ENCODE results near the gene RASD2. TPM values are rescaled to one million over a fixed set of nuclear protein-coding genes. Genes with fewer than 3 reads are reported as not detected.

RASD2 gene
- total RNA-seq, 3 donors from 2014 or later: 0.08 to 0.14 (median 0.13) TPM

- DNase-seq: no peak
- peaks cover 18% of the 10 kb centered on the region for H3K4me1 Mint-ChIP-seq (ENCODE audit: low read depth)
- no peaks in the 10 kb centered on the region for H3K9me3 Mint-ChIP-seq
- no peak for ATAC-seq
- peaks cover 6% of the 10 kb centered on the region for H3K27me3 Mint-ChIP-seq (ENCODE audit: low read depth)
- H3K4me3 Mint-ChIP-seq: no peak overlapping the region
- H3K36me3 Mint-ChIP-seq (ENCODE audit: insufficient read depth): no peaks in the 10 kb centered on the region
Observed at GRCh38 chr22:35555483-35555890, 14.9 kb downstream of the RASD2 start.

- Mint-ChIP-seq H3K4me1 (ENCODE audit: low read depth) (peaks cover 18% of the 10 kb centered on the region), H3K4me3 (no peak overlapping the region)
- no peak for ATAC-seq
Observed at GRCh38 chr22:35555946-35556547, 15.4 kb downstream of the RASD2 start.

GRCh38 chr22:35556666-35557065 is 16.0 kb downstream of the RASD2 start:
- Mint-ChIP-seq H3K36me3 (ENCODE audit: insufficient read depth) (no peaks in the 10 kb centered on the region), H3K4me3 (no peak overlapping the region), H3K27me3 (ENCODE audit: low read depth) (peaks cover 14% of the 10 kb centered on the region), H3K4me1 (ENCODE audit: low read depth) (peaks cover 18% of the 10 kb centered on the region), H3K9me3 (no peaks in the 10 kb centered on the region)
- no peak for ATAC-seq
- DNase-seq: no peak

More at GRCh38 chr22:35555946-35556547, 15.4 kb downstream of the RASD2 start:
- Mint-ChIP-seq H3K27me3 (ENCODE audit: low read depth) (peaks cover 8% of the 10 kb centered on the region), H3K9me3 (no peaks in the 10 kb centered on the region), H3K36me3 (ENCODE audit: insufficient read depth) (no peaks in the 10 kb centered on the region)
- DNase-seq: no peak

DNA sequence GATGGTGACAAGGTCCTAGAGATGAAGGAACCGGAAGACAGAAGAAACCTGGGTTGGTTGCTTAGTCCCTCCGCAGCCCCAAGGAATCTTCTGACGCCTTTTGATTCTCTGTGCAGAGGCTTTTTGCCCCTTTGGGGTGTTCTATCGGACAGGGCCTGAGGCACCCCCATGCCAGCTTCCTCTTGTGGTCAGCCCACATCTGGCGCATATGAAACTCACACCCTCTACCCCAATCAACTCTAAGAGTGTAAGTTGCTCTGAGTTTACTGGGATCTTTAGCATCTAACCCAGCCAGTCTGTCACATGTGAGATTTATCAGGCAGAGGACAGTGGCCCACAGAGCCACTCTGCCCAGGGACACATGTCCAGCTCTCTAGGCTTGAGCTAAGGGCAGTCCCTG is 17.4 kb downstream of the RASD2 start:
- DNase-seq: no peak
- H3K9me3 Mint-ChIP-seq: no peaks in the 10 kb centered on the region
- peaks cover 21% of the 10 kb centered on the region for H3K27me3 Mint-ChIP-seq (ENCODE audit: low read depth)
- no peak overlapping the region for H3K4me3 Mint-ChIP-seq
- peaks cover 9% of the 10 kb centered on the region for H3K4me1 Mint-ChIP-seq (ENCODE audit: low read depth)
- no peaks in the 10 kb centered on the region for H3K36me3 Mint-ChIP-seq (ENCODE audit: insufficient read depth)
- no peak for ATAC-seq

GRCh38 chr22:35558719-35559118 is 18.1 kb downstream of the RASD2 start:
- Mint-ChIP-seq H3K4me1 (ENCODE audit: low read depth) (peaks cover 3% of the 10 kb centered on the region), H3K9me3 (no peaks in the 10 kb centered on the region), H3K36me3 (ENCODE audit: insufficient read depth) (no peaks in the 10 kb centered on the region), H3K4me3 (no peak overlapping the region), H3K27me3 (ENCODE audit: low read depth) (peaks cover 26% of the 10 kb centered on the region)
- DNase-seq (no peak), ATAC-seq (no peak)

GRCh38 chr22:35559354-35560005 is 18.8 kb downstream of the RASD2 start:
- ATAC-seq: no peak
- Mint-ChIP-seq H3K4me3 (no peak overlapping the region), H3K9me3 (no peaks in the 10 kb centered on the region), H3K36me3 (ENCODE audit: insufficient read depth) (no peaks in the 10 kb centered on the region), H3K4me1 (ENCODE audit: low read depth) (no peaks in the 10 kb centered on the region), H3K27me3 (ENCODE audit: low read depth) (peaks cover 26% of the 10 kb centered on the region)
- no peak for DNase-seq

DNA sequence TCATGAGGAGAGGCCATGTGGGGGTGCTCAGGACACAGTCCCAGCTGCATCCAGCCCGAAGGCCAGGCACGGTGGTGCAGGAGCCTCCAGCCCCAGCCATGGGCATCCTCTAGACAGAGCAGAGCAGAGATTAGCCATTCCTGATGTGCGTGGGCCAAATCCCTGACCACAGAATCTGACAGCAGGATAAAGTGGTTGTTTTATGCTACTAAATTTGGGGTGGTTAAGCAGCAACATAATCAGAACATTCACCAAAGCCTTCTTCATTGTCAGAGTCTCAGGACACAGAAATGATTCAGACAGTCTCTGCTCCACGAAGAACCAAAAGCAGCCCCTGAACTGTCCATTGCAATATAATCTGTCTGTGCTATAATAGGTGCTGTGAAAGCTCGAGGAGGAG is 19.7 kb downstream of the RASD2 start:
- Mint-ChIP-seq H3K4me3 (no peak overlapping the region), H3K36me3 (ENCODE audit: insufficient read depth) (no peaks in the 10 kb centered on the region), H3K4me1 (ENCODE audit: low read depth) (no peaks in the 10 kb centered on the region), H3K9me3 (no peaks in the 10 kb centered on the region), H3K27me3 (ENCODE audit: low read depth) (peaks cover 30% of the 10 kb centered on the region)
- no peak for ATAC-seq
- no peak for DNase-seq

DNA sequence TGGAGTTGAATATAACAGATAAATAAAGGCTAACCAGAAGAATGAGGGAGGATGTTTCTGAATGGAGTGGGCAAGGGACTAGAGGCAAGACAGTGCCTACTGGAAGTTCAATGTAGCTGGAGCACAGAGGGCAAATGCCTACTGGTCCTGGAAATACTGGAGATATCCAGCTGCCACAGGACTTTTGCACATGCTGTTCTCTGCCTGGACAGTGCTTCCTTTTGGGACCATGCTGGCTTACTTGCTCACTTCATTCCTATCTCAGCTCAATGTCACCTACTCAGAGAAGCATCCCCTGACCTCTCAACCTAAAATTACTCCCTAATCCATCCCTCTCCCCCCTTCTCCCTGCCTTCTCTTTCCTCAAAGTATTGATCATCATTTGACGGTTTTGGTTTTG is 20.2 kb downstream of the RASD2 start:
- Mint-ChIP-seq H3K9me3 (no peaks in the 10 kb centered on the region), H3K36me3 (ENCODE audit: insufficient read depth) (no peaks in the 10 kb centered on the region), H3K4me1 (ENCODE audit: low read depth) (no peaks in the 10 kb centered on the region), H3K4me3 (no peak overlapping the region), H3K27me3 (ENCODE audit: low read depth) (peaks cover 30% of the 10 kb centered on the region)
- DNase-seq (no peak), ATAC-seq (no peak)

DNA sequence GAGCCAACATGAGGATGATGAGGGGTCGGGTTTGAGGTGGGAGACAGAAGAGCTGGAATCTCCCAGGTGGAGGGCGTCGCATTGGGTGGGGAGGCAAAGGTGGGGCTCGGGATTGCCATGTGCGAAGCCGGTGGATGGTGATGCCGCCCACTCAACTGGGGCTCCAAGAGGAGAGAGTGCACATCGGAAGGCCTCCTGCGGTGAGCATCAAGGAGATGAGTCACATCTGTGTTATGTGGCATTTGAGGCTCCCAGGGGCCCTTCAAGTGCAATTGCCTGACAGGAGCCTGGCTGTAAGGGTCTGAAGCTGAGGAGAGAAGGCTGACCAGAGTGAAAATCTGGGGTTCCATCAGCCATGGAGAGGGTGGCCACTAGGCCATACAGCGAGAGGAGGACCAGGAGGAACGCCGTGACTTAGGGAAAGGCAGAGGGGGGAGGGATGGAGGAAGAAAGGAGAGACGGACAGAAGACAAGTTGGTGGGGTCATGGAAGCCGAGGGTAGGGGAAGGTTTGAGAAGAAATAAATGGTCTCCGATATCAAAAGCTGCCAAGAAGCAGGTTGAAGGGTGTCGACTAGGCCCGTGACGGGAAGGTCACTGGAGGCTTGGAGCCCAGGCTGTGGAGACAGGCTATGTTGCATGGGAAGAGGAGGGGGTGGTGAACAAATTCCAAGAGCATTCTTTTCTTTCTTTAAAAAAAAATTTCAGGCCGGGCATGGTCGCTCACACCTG is 21.3 kb downstream of the RASD2 start:
- Mint-ChIP-seq H3K36me3 (ENCODE audit: insufficient read depth) (no peaks in the 10 kb centered on the region), H3K4me1 (ENCODE audit: low read depth) (no peaks in the 10 kb centered on the region), H3K9me3 (no peaks in the 10 kb centered on the region), H3K4me3 (no peak overlapping the region), H3K27me3 (ENCODE audit: low read depth) (peaks cover 32% of the 10 kb centered on the region)
- no peak for DNase-seq
- no peak for ATAC-seq

- Mint-ChIP-seq H3K9me3 (no peaks in the 10 kb centered on the region), H3K4me3 (no peak overlapping the region), H3K27me3 (ENCODE audit: low read depth) (peaks cover 30% of the 10 kb centered on the region), H3K4me1 (ENCODE audit: low read depth) (no peaks in the 10 kb centered on the region), H3K36me3 (ENCODE audit: insufficient read depth) (no peaks in the 10 kb centered on the region)
- DNase-seq: no peak
- no peak for ATAC-seq
Observed at GRCh38 chr22:35563211-35563610, 22.6 kb downstream of the RASD2 start.

- Mint-ChIP-seq H3K4me1 (ENCODE audit: low read depth) (no peaks in the 10 kb centered on the region), H3K4me3 (no peak overlapping the region), H3K27me3 (ENCODE audit: low read depth) (peaks cover 29% of the 10 kb centered on the region), H3K36me3 (ENCODE audit: insufficient read depth) (no peaks in the 10 kb centered on the region), H3K9me3 (no peaks in the 10 kb centered on the region)
- DNase-seq (no peak), ATAC-seq (no peak)
Observed at GRCh38 chr22:35564975-35565867, 24.6 kb downstream of the RASD2 start.

DNA sequence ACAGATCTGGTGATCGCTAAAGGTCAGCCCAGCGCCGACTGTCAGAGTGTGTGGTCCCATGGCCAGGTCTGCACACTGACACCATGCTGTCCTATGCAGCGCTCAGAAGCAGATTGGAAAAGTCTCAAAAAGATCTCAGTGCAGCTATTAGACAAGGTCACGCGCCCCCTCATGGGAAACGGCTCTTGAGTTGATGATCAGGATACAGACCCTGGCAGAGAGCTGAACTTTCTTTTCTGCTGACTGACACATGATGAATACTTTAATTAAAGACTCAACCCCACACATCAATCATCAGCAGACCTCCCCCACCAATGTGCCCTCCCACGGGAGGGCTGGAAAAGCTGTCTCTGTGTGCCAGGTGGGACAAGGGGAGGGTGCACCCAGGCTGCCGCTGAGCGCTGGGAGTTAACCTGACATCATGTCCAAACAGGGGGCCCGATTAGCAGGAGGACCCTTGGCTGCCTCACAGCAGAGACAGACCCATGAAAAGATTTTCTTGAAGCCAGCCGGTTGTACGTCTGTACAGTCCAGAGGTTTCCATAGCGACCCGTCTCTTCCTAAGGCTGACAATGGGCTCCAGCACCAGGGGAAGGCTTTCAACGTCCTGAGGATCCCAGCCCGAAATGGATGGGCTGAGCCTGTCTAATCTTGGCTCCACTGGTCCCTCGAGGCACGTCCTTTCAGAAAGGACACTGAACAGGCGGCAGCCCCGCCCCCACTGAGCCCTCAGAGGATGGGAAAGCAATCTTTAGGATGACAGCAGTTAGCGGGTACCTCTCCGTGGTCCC is 26.9 kb downstream of the RASD2 start:
- no peak for DNase-seq
- no peaks in the 10 kb centered on the region for H3K36me3 Mint-ChIP-seq (ENCODE audit: insufficient read depth)
- H3K4me3 Mint-ChIP-seq: no peak overlapping the region
- H3K27me3 Mint-ChIP-seq (ENCODE audit: low read depth): peaks cover 18% of the 10 kb centered on the region
- no peaks in the 10 kb centered on the region for H3K4me1 Mint-ChIP-seq (ENCODE audit: low read depth)
- ATAC-seq: no peak
- H3K9me3 Mint-ChIP-seq: no peaks in the 10 kb centered on the region

DNA sequence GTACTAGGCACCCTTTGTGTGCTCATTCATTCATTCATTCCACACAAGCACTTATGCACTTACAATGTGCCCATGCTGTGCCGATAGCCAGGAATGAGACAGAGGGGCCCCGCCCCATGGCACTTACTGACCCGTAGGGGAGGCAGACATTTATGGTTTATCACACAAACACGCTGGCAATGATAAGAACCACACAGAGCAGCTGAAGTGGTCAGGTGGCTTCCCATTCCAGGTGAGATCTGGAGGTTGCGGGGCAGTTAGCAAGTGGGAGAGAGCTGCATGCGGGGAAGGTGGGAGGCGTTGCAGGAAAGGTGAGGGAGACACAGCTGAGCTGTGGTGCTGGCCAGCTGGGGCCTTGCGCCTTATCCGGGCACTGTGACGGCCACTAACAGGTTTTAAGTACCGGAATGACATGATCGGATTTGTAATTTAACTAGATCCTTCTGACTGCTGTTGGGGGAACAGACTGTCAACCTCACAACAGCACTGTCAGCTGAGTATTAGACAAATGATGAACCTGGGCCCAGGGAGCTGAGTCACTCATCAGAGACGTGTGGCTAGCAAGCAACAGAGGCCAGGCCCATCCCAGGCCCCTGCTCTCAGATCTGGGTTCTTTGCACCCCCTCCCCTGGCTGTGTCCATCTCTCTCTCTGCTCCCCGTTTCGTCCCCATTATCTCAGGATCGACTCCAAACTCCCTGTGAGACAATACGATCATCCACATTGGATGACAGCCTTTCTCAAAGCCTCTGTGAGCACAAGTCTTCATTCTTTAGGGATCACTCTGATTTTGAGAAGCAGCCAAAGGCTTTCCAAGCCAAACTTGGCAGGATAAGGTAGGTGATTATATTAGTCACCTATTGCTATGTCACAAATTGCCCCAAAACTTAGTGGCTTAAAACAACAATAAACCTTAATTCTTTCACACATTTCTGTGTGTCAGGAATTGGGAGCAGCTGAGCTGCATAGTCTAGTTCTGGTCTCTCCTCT is 28.4 kb downstream of the RASD2 start:
- no peaks in the 10 kb centered on the region for H3K36me3 Mint-ChIP-seq (ENCODE audit: insufficient read depth)
- no peak for ATAC-seq
- no peaks in the 10 kb centered on the region for H3K4me1 Mint-ChIP-seq (ENCODE audit: low read depth)
- H3K9me3 Mint-ChIP-seq: no peaks in the 10 kb centered on the region
- DNase-seq: no peak
- H3K27me3 Mint-ChIP-seq (ENCODE audit: low read depth): peaks cover 12% of the 10 kb centered on the region
- H3K4me3 Mint-ChIP-seq: no peak overlapping the region
